ENCODE data around the gene VSNL1. TPM values are rescaled to one million over a fixed set of nuclear protein-coding genes. Genes with fewer than 3 reads are reported as not detected.

The VSNL1 gene
- total and polyA plus RNA-seq, 2 donors, result 1.1 to 1.7 TPM

GRCh38 chr2:17616405-17616804, 75.9 kb downstream of the VSNL1 start:
- Histone ChIP-seq H3K36me3 (ENCODE audit: insufficient read depth) (no peaks in the 10 kb centered on the region), H3K4me3 (ENCODE audit: low read depth, low read length) (no peak overlapping the region), H3K4me1 (ENCODE audit: insufficient read depth) (no peaks in the 10 kb centered on the region), H3K27ac (ENCODE audit: low read depth) (no peak overlapping the region)
- WGBS, result 97% methylated on average over 1 of the region's 1 CpG
- no peak for DNase-seq (ENCODE audit: extremely low spot score)

- no peak overlapping the region for H3K27ac ChIP-seq (ENCODE audit: low read depth)
- DNase-seq (ENCODE audit: extremely low spot score), result no peak
- H3K4me1 ChIP-seq (ENCODE audit: insufficient read depth), result no peaks in the 10 kb centered on the region
- WGBS, result 96% methylated on average over 5 of the region's 5 CpGs
- H3K4me3 ChIP-seq (ENCODE audit: low read depth, low read length), result no peak overlapping the region
- no peaks in the 10 kb centered on the region for H3K36me3 ChIP-seq (ENCODE audit: insufficient read depth)
These were observed 77.0 kb downstream of the VSNL1 start for GRCh38 chr2:17617516-17617915.

- no peak overlapping the region for H3K27ac ChIP-seq (ENCODE audit: low read depth)
- WGBS, result 91% methylated on average over 1 of the region's 1 CpG
- DNase-seq (ENCODE audit: extremely low spot score), result no peak
- no peaks in the 10 kb centered on the region for H3K36me3 ChIP-seq (ENCODE audit: insufficient read depth)
- H3K4me1 ChIP-seq (ENCODE audit: insufficient read depth), result no peaks in the 10 kb centered on the region
- no peak overlapping the region for H3K4me3 ChIP-seq (ENCODE audit: low read depth, low read length)
These were observed 77.5 kb downstream of the VSNL1 start for GRCh38 chr2:17617955-17618354.

DNA sequence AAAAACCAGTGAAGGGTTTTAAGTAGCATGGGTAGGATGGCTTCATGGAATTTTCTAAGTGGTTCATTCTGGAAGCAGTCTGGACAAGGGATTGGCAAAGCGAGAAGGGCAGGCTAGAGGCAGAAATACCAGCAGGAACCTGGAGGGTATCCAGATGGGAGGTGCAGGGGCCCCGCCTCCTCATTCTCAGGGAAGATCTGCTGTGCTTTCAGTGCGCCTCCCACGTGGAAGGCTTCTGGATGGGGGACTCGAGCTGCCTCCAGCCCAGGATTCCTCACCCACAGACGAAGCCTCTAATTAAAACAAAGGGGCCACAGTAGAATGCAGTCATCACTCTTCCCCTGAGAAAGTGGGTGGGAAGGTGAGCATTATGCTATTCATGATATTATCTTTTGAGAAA, 79.8 kb downstream of the VSNL1 start:
- 57% methylated on average over 6 of the region's 6 CpGs for WGBS
- no peak for DNase-seq (ENCODE audit: extremely low spot score)
- H3K27ac ChIP-seq (ENCODE audit: low read depth), result no peak overlapping the region

DNA sequence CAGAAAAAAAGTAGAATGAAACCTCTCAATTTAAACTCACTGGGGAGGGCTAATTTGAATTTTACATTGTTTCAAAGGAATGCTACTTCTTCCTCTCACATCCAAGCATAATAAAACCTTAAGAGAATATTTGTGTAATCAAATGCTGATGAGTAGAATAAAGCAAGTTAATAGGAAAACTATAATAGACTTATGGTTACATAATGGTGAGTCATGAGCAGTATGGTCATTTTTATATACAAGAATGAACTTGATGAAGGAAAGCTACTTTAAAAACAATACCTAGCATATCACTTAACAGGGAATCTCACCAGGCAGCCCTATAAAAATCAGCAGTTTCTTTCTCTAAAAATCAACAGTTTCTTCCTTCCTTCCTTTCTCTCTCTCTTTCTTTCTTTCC, 80.3 kb downstream of the VSNL1 start:
- Histone ChIP-seq H3K4me3 (ENCODE audit: low read depth, low read length) (no peak overlapping the region), H3K36me3 (ENCODE audit: insufficient read depth) (no peaks in the 10 kb centered on the region), H3K27ac (ENCODE audit: low read depth) (no peak overlapping the region), H3K4me1 (ENCODE audit: insufficient read depth) (no peaks in the 10 kb centered on the region)
- DNase-seq (ENCODE audit: extremely low spot score), result no peak

More for the DNA sequence above, 79.8 kb downstream of the VSNL1 start:
- Histone ChIP-seq H3K4me3 (ENCODE audit: low read depth, low read length) (no peak overlapping the region), H3K36me3 (ENCODE audit: insufficient read depth) (no peaks in the 10 kb centered on the region), H3K4me1 (ENCODE audit: insufficient read depth) (no peaks in the 10 kb centered on the region)

DNA sequence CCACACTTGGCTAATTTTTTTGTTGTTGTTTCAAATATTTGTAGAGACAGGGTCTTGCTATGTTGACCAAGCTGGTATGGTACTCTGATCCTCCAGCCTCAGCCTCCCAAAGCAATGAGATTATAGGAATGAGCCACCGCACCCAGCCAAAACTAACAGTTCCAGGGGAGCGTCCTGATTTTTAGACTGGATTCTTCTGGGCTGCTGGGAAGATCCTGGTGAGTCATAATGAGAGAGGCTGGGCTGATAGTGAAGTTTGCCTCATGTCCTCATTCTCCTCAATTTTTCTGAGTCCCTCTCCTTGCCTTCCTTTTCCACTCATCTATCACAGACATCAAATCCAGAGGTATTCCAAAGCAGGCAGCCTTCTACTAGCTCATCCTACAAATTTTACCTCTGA, 81.3 kb downstream of the VSNL1 start:
- DNase-seq (ENCODE audit: extremely low spot score), result no peak
- H3K27ac ChIP-seq (ENCODE audit: low read depth), result no peak overlapping the region
- no peaks in the 10 kb centered on the region for H3K36me3 ChIP-seq (ENCODE audit: insufficient read depth)
- no peak overlapping the region for H3K4me3 ChIP-seq (ENCODE audit: low read depth, low read length)
- H3K4me1 ChIP-seq (ENCODE audit: insufficient read depth), result no peaks in the 10 kb centered on the region
- WGBS, result 78% methylated on average over 2 of the region's 2 CpGs

DNA sequence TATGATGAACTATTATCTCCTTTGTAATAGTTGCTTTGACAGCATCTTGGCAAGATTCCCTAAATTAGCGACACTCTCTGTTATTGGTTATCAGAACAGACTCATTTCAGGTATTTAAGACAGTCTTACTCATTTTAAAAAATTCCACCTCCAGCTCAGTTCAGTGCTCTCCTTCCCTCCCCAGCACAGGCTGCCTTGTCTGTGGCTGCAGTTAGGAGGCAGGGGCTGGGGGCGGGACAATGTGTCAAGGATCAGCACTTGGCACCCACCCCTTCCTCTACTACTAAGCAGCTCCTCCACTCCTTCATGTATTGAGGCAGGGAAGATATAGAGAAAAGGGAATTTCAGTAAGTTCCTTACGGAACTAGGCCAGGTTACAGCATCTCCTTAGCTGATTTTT, 85.0 kb downstream of the VSNL1 start:
- H3K36me3 ChIP-seq (ENCODE audit: insufficient read depth), result no peaks in the 10 kb centered on the region
- H3K4me1 ChIP-seq (ENCODE audit: insufficient read depth), result no peaks in the 10 kb centered on the region
- no peak overlapping the region for H3K4me3 ChIP-seq (ENCODE audit: low read depth, low read length)
- 82% methylated on average over 3 of the region's 3 CpGs for WGBS
- H3K27ac ChIP-seq (ENCODE audit: low read depth), result no peak overlapping the region
- no peak for DNase-seq (ENCODE audit: extremely low spot score)

DNA sequence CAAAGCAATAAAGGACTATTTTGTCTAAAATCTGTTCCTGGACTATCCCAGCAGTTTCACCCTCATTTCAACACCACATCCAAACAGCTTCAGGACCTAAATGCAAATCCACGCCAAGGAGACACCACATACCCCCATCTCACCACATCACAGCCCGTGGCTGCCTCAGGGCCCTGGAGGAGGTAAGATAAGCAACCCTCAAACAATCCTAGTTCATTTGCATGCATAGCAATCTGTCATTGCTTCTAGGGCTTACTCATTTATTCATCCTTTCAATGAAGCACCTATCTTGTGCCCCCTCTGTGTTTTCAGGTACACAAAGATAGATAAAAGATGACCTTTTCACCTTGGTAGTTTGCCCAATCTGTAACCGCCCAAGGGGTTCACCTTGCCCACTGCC, 86.5 kb downstream of the VSNL1 start:
- H3K4me3 ChIP-seq (ENCODE audit: low read depth, low read length), result no peak overlapping the region
- H3K27ac ChIP-seq (ENCODE audit: low read depth), result no peak overlapping the region
- 88% methylated on average over 3 of the region's 3 CpGs for WGBS
- H3K36me3 ChIP-seq (ENCODE audit: insufficient read depth), result no peaks in the 10 kb centered on the region
- no peaks in the 10 kb centered on the region for H3K4me1 ChIP-seq (ENCODE audit: insufficient read depth)
- no peak for DNase-seq (ENCODE audit: extremely low spot score)

DNA sequence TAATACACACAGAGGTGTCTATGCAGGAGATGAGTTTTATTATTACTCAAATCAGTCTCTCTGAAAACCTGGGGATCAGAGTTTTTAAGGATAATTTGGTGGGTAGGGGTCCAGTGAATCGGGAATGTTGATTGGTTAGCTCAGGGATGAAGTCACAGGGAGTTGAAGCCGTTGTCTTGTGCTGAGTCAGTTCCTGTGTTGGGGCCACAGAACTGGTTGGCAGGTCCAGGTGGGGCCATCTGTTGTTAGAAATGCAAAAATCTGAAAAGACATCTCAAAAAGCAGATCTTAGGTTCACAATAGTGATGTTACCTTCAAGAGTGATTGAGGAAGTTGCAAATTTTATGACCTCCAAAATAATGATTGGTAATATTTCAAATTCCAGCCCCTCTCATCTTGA, 86.9 kb downstream of the VSNL1 start:
- WGBS, result 67% methylated on average over 2 of the region's 2 CpGs

DNA sequence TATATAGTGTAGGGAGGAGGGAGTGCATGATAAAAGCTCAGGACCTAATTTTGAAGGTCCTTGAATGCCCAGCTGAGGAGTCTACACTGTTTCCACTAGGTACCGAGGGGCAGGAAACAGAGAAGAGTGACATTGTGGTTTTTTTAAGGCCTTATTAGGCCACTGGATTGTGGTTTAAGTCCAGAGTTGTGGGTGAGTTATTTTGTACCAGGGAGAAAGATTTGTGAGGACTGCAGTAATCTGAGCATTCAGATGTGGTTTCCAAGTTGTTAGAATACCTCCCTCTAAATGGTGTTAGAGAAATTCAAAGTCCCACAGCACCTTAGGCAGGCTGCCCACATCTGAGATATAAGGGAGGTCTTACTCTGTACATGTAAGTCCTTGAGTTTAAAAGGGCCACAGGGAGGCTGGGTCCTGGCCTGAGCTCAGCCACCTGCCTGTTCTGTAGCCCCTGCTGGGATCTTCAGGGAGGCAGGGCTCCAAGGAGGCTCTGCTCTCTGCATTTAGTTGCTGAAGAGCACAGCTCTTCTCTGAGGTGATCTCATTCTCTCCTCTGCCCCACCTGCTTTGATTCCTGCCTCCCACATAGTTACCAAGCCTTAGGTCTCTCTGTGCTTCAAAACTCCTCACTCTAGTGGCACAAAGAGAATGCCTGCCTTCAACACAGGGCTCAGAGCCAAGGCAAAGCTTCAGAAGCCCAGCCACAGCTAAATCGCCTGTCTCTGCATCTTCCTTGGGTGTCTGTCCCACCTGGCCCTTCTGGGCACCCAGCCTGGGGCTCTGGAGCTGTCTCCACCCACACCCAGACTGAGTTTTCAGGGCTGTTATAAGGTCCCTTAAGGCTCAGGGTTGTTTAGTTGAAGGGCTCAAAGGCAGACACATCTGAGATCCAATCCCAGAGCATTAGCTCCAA, 88.1 kb downstream of the VSNL1 start:
- Histone ChIP-seq H3K36me3 (ENCODE audit: insufficient read depth) (no peaks in the 10 kb centered on the region), H3K4me1 (ENCODE audit: insufficient read depth) (no peaks in the 10 kb centered on the region), H3K27ac (ENCODE audit: low read depth) (no peak overlapping the region), H3K4me3 (ENCODE audit: low read depth, low read length) (no peak overlapping the region)
- 62% methylated on average over 2 of the region's 2 CpGs for WGBS
- no peak for DNase-seq (ENCODE audit: extremely low spot score)

More for the DNA sequence above, 86.9 kb downstream of the VSNL1 start:
- Histone ChIP-seq H3K36me3 (ENCODE audit: insufficient read depth) (no peaks in the 10 kb centered on the region), H3K27ac (ENCODE audit: low read depth) (no peak overlapping the region), H3K4me1 (ENCODE audit: insufficient read depth) (no peaks in the 10 kb centered on the region), H3K4me3 (ENCODE audit: low read depth, low read length) (no peak overlapping the region)
- DNase-seq (ENCODE audit: extremely low spot score), result no peak

DNA sequence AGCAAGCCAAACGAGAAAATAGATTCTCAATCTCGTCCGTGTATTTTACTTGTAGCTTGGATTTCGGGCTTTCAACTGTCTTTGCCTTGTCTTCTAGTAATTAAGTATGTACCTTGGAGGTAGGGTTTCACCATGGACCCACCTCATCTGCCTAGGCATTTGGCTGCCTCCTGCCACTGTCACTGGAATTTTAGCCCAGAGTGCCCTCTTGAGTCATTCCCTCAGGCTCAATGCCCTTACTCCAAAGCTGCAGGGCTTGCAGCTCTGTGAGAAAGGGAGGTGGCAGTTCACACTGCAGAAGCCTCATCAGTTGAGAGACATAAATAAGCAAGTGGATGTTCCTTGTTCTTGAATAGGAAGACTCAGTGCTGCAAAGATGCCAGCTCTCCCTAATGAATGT, 89.6 kb downstream of the VSNL1 start:
- no peak for DNase-seq (ENCODE audit: extremely low spot score)
- 97% methylated on average over 4 of the region's 4 CpGs for WGBS
- Histone ChIP-seq H3K27ac (ENCODE audit: low read depth) (no peak overlapping the region), H3K4me3 (ENCODE audit: low read depth, low read length) (no peak overlapping the region), H3K4me1 (ENCODE audit: insufficient read depth) (no peaks in the 10 kb centered on the region), H3K36me3 (ENCODE audit: insufficient read depth) (no peaks in the 10 kb centered on the region)

GRCh38 chr2:17634997-17635396, 94.5 kb downstream of the VSNL1 start:
- no peak overlapping the region for H3K4me3 ChIP-seq (ENCODE audit: low read depth, low read length)
- no peak for DNase-seq (ENCODE audit: extremely low spot score)
- no peaks in the 10 kb centered on the region for H3K36me3 ChIP-seq (ENCODE audit: insufficient read depth)
- no peak overlapping the region for H3K27ac ChIP-seq (ENCODE audit: low read depth)
- no peaks in the 10 kb centered on the region for H3K4me1 ChIP-seq (ENCODE audit: insufficient read depth)
- WGBS, result 56% methylated on average over 4 of the region's 4 CpGs

DNA sequence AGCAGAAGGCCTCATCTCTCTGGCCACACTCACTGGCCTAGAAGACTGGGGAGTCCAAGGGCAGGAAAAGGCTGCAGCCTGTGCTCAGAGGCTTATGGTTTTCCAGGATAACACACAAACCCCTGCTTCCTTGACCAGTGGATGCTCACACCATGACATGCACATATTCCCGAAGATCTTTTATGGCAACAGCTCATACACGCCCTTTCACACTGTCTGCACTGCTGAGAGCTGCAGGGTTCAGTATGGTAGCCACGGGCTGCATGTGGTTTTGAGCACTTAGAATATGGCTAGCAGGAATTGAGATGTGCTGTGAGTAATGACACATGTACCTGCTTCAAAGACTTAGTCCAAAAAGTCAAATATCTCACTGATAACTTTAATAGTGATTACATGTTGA, 95.8 kb downstream of the VSNL1 start:
- WGBS, result 96% methylated on average over 3 of the region's 3 CpGs
- H3K36me3 ChIP-seq (ENCODE audit: insufficient read depth), result no peaks in the 10 kb centered on the region
- no peak overlapping the region for H3K4me3 ChIP-seq (ENCODE audit: low read depth, low read length)
- DNase-seq (ENCODE audit: extremely low spot score), result no peak
- no peaks in the 10 kb centered on the region for H3K4me1 ChIP-seq (ENCODE audit: insufficient read depth)
- H3K27ac ChIP-seq (ENCODE audit: low read depth), result no peak overlapping the region

- DNase-seq (ENCODE audit: extremely low spot score), result no peak
- 78% methylated on average over 8 of the region's 8 CpGs for WGBS
- Histone ChIP-seq H3K4me1 (ENCODE audit: insufficient read depth) (no peaks in the 10 kb centered on the region), H3K4me3 (ENCODE audit: low read depth, low read length) (no peak overlapping the region), H3K36me3 (ENCODE audit: insufficient read depth) (no peaks in the 10 kb centered on the region), H3K27ac (ENCODE audit: low read depth) (no peak overlapping the region)
These were observed 96.8 kb downstream of the VSNL1 start for GRCh38 chr2:17637131-17637906.

Data from urinary bladder (tissue), 4 donors.